B cell (primary cell): ENCODE data around the gene FNDC7.
"Not testable (repeated sequence)": the region's sequence is repeated elsewhere in the genome, so short reads cannot be mapped to it uniquely, and the experiment has no call there.

ENCODE experiments used
- CTCF ChIP-seq: fragments of 200-600 bp; IDR thresholded peaks from one replicate; pipeline ENCODE4 v1.8.0; 2022; ENCODE audit warnings: antibody characterized with exemption, mild to moderate bottlenecking
- EZH2 ChIP-seq: IDR thresholded peaks from 2 replicates; pipeline ENCODE4 v1.6.1; 2012; ENCODE audit warnings: borderline replicate concordance, low read depth, mild to moderate bottlenecking, moderate library complexity, low read length; ENCODE audit not compliant: insufficient read depth, poor library complexity, severe bottlenecking

- not testable (repeated sequence) for TF ChIP-seq CTCF, EZH2
Measured at GRCh38 chr1:108681701-108682100, 31.0 kb upstream of the FNDC7 start.
